ENCODE results near the gene ADAMTS17.

DNA sequence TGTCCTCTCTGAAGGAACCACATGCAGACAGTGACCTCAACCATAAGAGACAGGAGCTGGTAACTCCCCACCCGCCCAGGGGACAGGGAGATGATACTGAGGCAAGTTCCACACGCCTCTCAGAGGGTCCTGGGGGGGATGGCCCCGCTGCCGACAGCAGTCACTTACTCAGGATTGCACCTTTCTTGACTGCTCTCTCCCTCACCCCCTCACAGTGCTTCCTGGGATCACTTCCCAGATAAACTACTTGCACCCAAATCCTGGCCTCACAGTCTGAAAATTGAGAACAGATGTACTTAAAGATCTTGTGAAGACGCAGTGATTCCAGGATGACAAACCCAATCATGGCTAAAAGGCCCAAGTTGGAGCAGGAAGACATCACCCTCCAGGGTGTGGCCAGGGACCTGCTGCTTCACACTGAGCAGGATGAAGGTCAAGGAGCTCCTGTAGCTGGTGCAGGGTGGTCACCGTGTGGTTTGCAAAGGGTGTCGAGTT lies 207.6 kb downstream of the ADAMTS17 start:
- no peak for TF ChIP-seq EZH2 (IDR thresholded peaks at IDR 0.05; ENCODE audit: low read depth)
- TF ChIP-seq, protein P1, sequence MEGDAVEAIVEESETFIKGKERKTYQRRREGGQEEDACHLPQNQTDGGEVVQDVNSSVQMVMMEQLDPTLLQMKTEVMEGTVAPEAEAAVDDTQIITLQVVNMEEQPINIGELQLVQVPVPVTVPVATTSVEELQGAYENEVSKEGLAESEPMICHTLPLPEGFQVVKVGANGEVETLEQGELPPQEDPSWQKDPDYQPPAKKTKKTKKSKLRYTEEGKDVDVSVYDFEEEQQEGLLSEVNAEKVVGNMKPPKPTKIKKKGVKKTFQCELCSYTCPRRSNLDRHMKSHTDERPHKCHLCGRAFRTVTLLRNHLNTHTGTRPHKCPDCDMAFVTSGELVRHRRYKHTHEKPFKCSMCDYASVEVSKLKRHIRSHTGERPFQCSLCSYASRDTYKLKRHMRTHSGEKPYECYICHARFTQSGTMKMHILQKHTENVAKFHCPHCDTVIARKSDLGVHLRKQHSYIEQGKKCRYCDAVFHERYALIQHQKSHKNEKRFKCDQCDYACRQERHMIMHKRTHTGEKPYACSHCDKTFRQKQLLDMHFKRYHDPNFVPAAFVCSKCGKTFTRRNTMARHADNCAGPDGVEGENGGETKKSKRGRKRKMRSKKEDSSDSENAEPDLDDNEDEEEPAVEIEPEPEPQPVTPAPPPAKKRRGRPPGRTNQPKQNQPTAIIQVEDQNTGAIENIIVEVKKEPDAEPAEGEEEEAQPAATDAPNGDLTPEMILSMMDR (conservative IDR thresholded peaks at IDR 0.05), result no peak
